Activated CD4-positive, alpha-beta memory T cell treated with anti-CD3 and anti-CD28 coated beads, Interleukin-2, amount 10 ng/mL, durations not matched to agents 7 days and 5 days (primary cell): ENCODE measurements around the gene RNF121. TPM values are rescaled to one million over a fixed set of nuclear protein-coding genes. Genes with fewer than 3 reads are reported as not detected.

ENCODE experiments used
- CTCF ChIA-PET: fragments of 350-600 bp; sonication (Branson Sonifier 250); formaldehyde crosslinking; loops from one replicate; lab custom pipeline; 2021; ENCODE audit warnings: antibody characterized with exemption, inconsistent platforms; lab: Charles Lee
- POLR2A ChIA-PET: fragments of 350-600 bp; sonication (Branson Sonifier 250); formaldehyde crosslinking; loops from one replicate; lab custom pipeline; 2021; ENCODE audit warnings: antibody characterized with exemption; lab: Charles Lee
- DNase-seq: peaks from one replicate; pipeline ENCODE4 v3.0.0-alpha.2; 2020
- H3K27ac Mint-ChIP-seq: one replicate; pipeline ENCODE4 v1.8.0; 2021; ENCODE audit warnings: mild to moderate bottlenecking, mixed read lengths
- H3K27me3 Mint-ChIP-seq: one replicate; pipeline ENCODE4 v1.8.0; 2021; ENCODE audit warnings: mixed read lengths
- H3K36me3 Mint-ChIP-seq: one replicate; pipeline ENCODE4 v1.8.0; 2021; ENCODE audit warnings: low read depth, mixed read lengths
- H3K4me1 Mint-ChIP-seq: one replicate; pipeline ENCODE4 v1.8.0; 2021; ENCODE audit warnings: mixed read lengths
- H3K4me3 Mint-ChIP-seq: one replicate; pipeline ENCODE4 v1.8.0; 2021; ENCODE audit warnings: mild to moderate bottlenecking, mixed read lengths
- H3K9me3 Mint-ChIP-seq: one replicate; pipeline ENCODE4 v1.8.0; 2021; ENCODE audit warnings: mixed read lengths
- total RNA-seq, 2 experiments: library from RNA; stranded (reverse); gene quantifications; one replicate each; pipeline ENCODE4 v1.2.3, GENCODE V29; 2021

RNF121 gene
- total RNA-seq, 2 experiments from 2014 or later, result 25.7 to 28.1 TPM

- Mint-ChIP-seq H3K9me3 (no peaks in the 10 kb centered on the region), H3K27me3 (no peaks in the 10 kb centered on the region), H3K36me3 (peaks cover 14% of the 10 kb centered on the region), H3K27ac (no peak overlapping the region), H3K4me3 (no peak overlapping the region), H3K4me1 (peaks cover 34% of the 10 kb centered on the region)
- ChIA-PET CTCF (interaction anchor here (0.7 to 1.3 kb wide), 2 partner anchors 14 to 18 kb away, joined by 3 read pairs; no protein-coding TSS in a partner anchor), POLR2A (interaction anchor here (0.9 to 1.8 kb wide), 3 partner anchors 11 to 19 kb away, joined by 3 to 5 read pairs (median 4); no protein-coding TSS in a partner anchor)
- no peak for DNase-seq
Observed at GRCh38 chr11:71996946-71997345, 68.1 kb downstream of the RNF121 start.

GRCh38 chr11:71997594-71997993 is 68.7 kb downstream of the RNF121 start:
- peaks cover 21% of the 10 kb centered on the region for H3K36me3 Mint-ChIP-seq
- no peaks in the 10 kb centered on the region for H3K27me3 Mint-ChIP-seq
- POLR2A ChIA-PET, result interaction anchor here (0.9 to 1.9 kb wide), 5 partner anchors 10 to 69 kb away, joined by 3 to 8 read pairs (median 5); partner anchors contain the start of genes RNF121 and XNDC1N
- no peak overlapping the region for H3K27ac Mint-ChIP-seq
- H3K9me3 Mint-ChIP-seq, result no peaks in the 10 kb centered on the region
- CTCF ChIA-PET, result interaction anchor here (1.0 to 1.6 kb wide), 3 partner anchors 27 to 437 kb away, joined by 3 to 5 read pairs (median 3); partner anchors contain the start of gene CLPB
- no peak overlapping the region for H3K4me3 Mint-ChIP-seq
- H3K4me1 Mint-ChIP-seq, result peaks cover 29% of the 10 kb centered on the region
- no peak for DNase-seq

- Mint-ChIP-seq H3K36me3 (peaks cover 25% of the 10 kb centered on the region), H3K9me3 (no peaks in the 10 kb centered on the region), H3K27ac (peak overlapping the region; percentile 85), H3K4me3 (no peak overlapping the region), H3K27me3 (no peaks in the 10 kb centered on the region), H3K4me1 (peaks cover 26% of the 10 kb centered on the region)
- ChIA-PET CTCF (interaction anchor here (1.0 to 2.5 kb wide), 5 partner anchors 20 to 437 kb away, joined by 3 to 11 read pairs (median 3); partner anchors contain the start of genes CLPB and RNF121), POLR2A (interaction anchor here (0.7 to 1.9 kb wide), 7 partner anchors 8 to 70 kb away, joined by 3 to 8 read pairs (median 4); partner anchors contain the start of genes RNF121 and XNDC1N)
- DNase-seq, result no peak
Observed at GRCh38 chr11:71998061-71998460, 69.2 kb downstream of the RNF121 start.

GRCh38 chr11:71998649-71999310 is 69.9 kb downstream of the RNF121 start, which contains the start of gene IL18BP:
Gene IL18BP (plus strand): TSS chr11:71998909. CDS start chr11:71999985, 1,076 bp downstream.
- ChIA-PET CTCF (interaction anchor here (1.0 to 2.5 kb wide), 7 partner anchors 21 to 436 kb away, joined by 3 to 11 read pairs (median 4); partner anchors contain the start of genes CLPB and RNF121), POLR2A (interaction anchor here (0.7 to 2.0 kb wide), 9 partner anchors 9 to 70 kb away, joined by 3 to 8 read pairs (median 4); partner anchors contain the start of genes RNF121 and XNDC1N)
- peak within 1 kb of the TSS; percentile 70 for H3K4me3 Mint-ChIP-seq
- DNase-seq, result peak; percentile 59
- H3K27me3 Mint-ChIP-seq, result no peaks in the 10 kb centered on the region
- peaks cover 32% of the 10 kb centered on the region for H3K36me3 Mint-ChIP-seq
- no peaks in the 10 kb centered on the region for H3K9me3 Mint-ChIP-seq
- H3K27ac Mint-ChIP-seq, result peak within 1 kb of the TSS; percentile 85
- peaks cover 23% of the 10 kb centered on the region for H3K4me1 Mint-ChIP-seq

GRCh38 chr11:71999362-71999761 is 70.5 kb downstream of the RNF121 start:
- Mint-ChIP-seq H3K9me3 (no peaks in the 10 kb centered on the region), H3K36me3 (peaks cover 37% of the 10 kb centered on the region), H3K4me3 (peak overlapping the region; percentile 70), H3K4me1 (peaks cover 23% of the 10 kb centered on the region), H3K27ac (peak overlapping the region; percentile 85), H3K27me3 (no peaks in the 10 kb centered on the region)
- CTCF ChIA-PET, result interaction anchor here (1.3 to 2.5 kb wide), 6 partner anchors 21 to 435 kb away, joined by 3 to 11 read pairs (median 4); partner anchors contain the start of genes CLPB and RNF121
- DNase-seq, result no peak
- POLR2A ChIA-PET, result interaction anchor here (1.1 to 2.0 kb wide), 7 partner anchors 14 to 71 kb away, joined by 3 to 7 read pairs (median 4); partner anchors contain the start of genes RNF121 and XNDC1N

- peaks cover 40% of the 10 kb centered on the region for H3K36me3 Mint-ChIP-seq
- no peak for DNase-seq
- H3K4me3 Mint-ChIP-seq, result peak overlapping the region; percentile 70
- H3K4me1 Mint-ChIP-seq, result peaks cover 23% of the 10 kb centered on the region
- ChIA-PET CTCF (interaction anchor here (1.3 to 2.5 kb wide), 3 partner anchors 22 to 184 kb away, joined by 4 to 11 read pairs (median 5); no protein-coding TSS in a partner anchor), POLR2A (interaction anchor here (1.2 to 2.0 kb wide), 3 partner anchors 13 to 71 kb away, joined by 4 to 6 read pairs (median 5); partner anchors contain the start of genes RNF121 and XNDC1N)
- peak overlapping the region; percentile 85 for H3K27ac Mint-ChIP-seq
- H3K9me3 Mint-ChIP-seq, result no peaks in the 10 kb centered on the region
- H3K27me3 Mint-ChIP-seq, result no peaks in the 10 kb centered on the region
Observed at GRCh38 chr11:71999798-72000197, 71.0 kb downstream of the RNF121 start.

- Mint-ChIP-seq H3K36me3 (peaks cover 42% of the 10 kb centered on the region), H3K27me3 (no peaks in the 10 kb centered on the region), H3K4me3 (no peak overlapping the region), H3K9me3 (no peaks in the 10 kb centered on the region), H3K4me1 (peaks cover 23% of the 10 kb centered on the region), H3K27ac (no peak overlapping the region)
- no peak for DNase-seq
- CTCF ChIA-PET, result interaction anchor here (1.3 to 2.5 kb wide), 3 partner anchors 22 to 183 kb away, joined by 4 to 11 read pairs (median 5); no protein-coding TSS in a partner anchor
- POLR2A ChIA-PET, result interaction anchor here (1.2 to 2.0 kb wide), 2 partner anchors 13 to 72 kb away, joined by 5 to 6 read pairs; partner anchors contain the start of genes RNF121 and XNDC1N
Observed at GRCh38 chr11:72000202-72000867, 71.5 kb downstream of the RNF121 start.

GRCh38 chr11:72001285-72001684 is 72.4 kb downstream of the RNF121 start:
- H3K4me3 Mint-ChIP-seq, result no peak overlapping the region
- POLR2A ChIA-PET, result interaction anchor here (0.9 to 1.2 kb wide), 3 partner anchors 23 to 143 kb away, joined by 4 read pairs; partner anchors contain the start of gene XNDC1N
- no peak overlapping the region for H3K27ac Mint-ChIP-seq
- peaks cover 23% of the 10 kb centered on the region for H3K4me1 Mint-ChIP-seq
- CTCF ChIA-PET, result no interaction called here
- H3K36me3 Mint-ChIP-seq, result peaks cover 47% of the 10 kb centered on the region
- DNase-seq, result no peak
- no peaks in the 10 kb centered on the region for H3K9me3 Mint-ChIP-seq
- no peaks in the 10 kb centered on the region for H3K27me3 Mint-ChIP-seq

- no peak for DNase-seq
- ChIA-PET POLR2A (interaction anchor here (0.9 to 1.2 kb wide), 3 partner anchors 23 to 142 kb away, joined by 4 read pairs; partner anchors contain the start of gene XNDC1N), CTCF (no interaction called here)
- no peak overlapping the region for H3K4me3 Mint-ChIP-seq
- peaks cover 55% of the 10 kb centered on the region for H3K36me3 Mint-ChIP-seq
- peaks cover 23% of the 10 kb centered on the region for H3K4me1 Mint-ChIP-seq
- H3K27ac Mint-ChIP-seq, result no peak overlapping the region
- H3K9me3 Mint-ChIP-seq, result no peaks in the 10 kb centered on the region
- H3K27me3 Mint-ChIP-seq, result no peaks in the 10 kb centered on the region
Observed at GRCh38 chr11:72001834-72002591, 73.2 kb downstream of the RNF121 start.

GRCh38 chr11:72002841-72003775 is 74.3 kb downstream of the RNF121 start:
- H3K27me3 Mint-ChIP-seq, result no peaks in the 10 kb centered on the region
- H3K4me3 Mint-ChIP-seq, result no peak overlapping the region
- no peaks in the 10 kb centered on the region for H3K9me3 Mint-ChIP-seq
- no peak overlapping the region for H3K27ac Mint-ChIP-seq
- no peak for DNase-seq
- peaks cover 63% of the 10 kb centered on the region for H3K36me3 Mint-ChIP-seq
- ChIA-PET POLR2A (no interaction called here), CTCF (no interaction called here)
- H3K4me1 Mint-ChIP-seq, result peaks cover 21% of the 10 kb centered on the region

- Mint-ChIP-seq H3K9me3 (no peaks in the 10 kb centered on the region), H3K27ac (no peak overlapping the region), H3K4me1 (peaks cover 15% of the 10 kb centered on the region), H3K36me3 (peaks cover 70% of the 10 kb centered on the region), H3K27me3 (no peaks in the 10 kb centered on the region), H3K4me3 (no peak overlapping the region)
- DNase-seq, result no peak
- CTCF ChIA-PET, result no interaction called here
- POLR2A ChIA-PET, result no interaction called here
Observed at GRCh38 chr11:72003776-72004171, 74.9 kb downstream of the RNF121 start.
